Muscle layer of colon (tissue), 2 donors: ENCODE measurements around the gene SNCA.

Experiments used
- H3K27ac ChIP-seq: one replicate; pipeline ENCODE4 v1.7.0; 2013; ENCODE audit warnings: low read depth, mild to moderate bottlenecking, low read length, moderate library complexity
- H3K27me3 ChIP-seq, 2 donors: one replicate each; pipeline ENCODE4 v1.7.0; 2013; ENCODE audit warnings: low read length in 2 of 2, mild to moderate bottlenecking in 2 of 2; ENCODE audit not compliant: insufficient read depth in 2 of 2, control insufficient read depth in 1 of 2
- H3K36me3 ChIP-seq: one replicate; pipeline ENCODE4 v1.7.0; 2013; ENCODE audit warnings: mild to moderate bottlenecking, low read length; ENCODE audit not compliant: insufficient read depth
- H3K4me1 ChIP-seq: one replicate; pipeline ENCODE4 v1.7.0; 2013; ENCODE audit warnings: mild to moderate bottlenecking, low read length; ENCODE audit not compliant: insufficient read depth
- H3K4me3 ChIP-seq, 2 donors: one replicate each; pipeline ENCODE4 v1.7.0; 2013; ENCODE audit warnings: low read length in 2 of 2, low read depth in 1 of 2, mild to moderate bottlenecking in 1 of 2, moderate library complexity in 1 of 2
- H3K9ac ChIP-seq: one replicate; pipeline ENCODE4 v1.7.0; 2013; ENCODE audit warnings: low read length
- H3K9me3 ChIP-seq: one replicate; pipeline ENCODE4 v1.7.0; 2013; ENCODE audit warnings: mild to moderate bottlenecking, low read length
- donor health status: abdominal sarcoma.
- donor health status: Adenocarcinoma of cecum.

The SNCA gene

DNA sequence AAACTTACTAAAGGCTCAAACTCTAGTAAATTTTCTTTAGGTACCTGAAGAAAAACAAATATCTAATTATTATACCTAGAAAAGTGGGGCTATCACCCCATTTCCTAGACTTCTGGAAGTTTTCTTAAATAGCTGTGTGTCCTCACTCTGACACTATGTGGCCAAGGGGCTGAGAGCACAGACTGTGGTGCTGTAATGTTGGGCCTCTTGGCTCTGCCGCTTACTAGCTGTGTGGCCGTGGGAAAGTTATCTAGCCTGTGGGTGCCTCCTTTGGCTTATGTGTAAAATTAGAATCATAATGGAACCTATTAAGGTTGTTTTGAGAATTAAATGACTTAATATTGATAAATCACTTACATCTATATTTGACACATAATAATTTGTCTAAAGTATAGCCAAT is 114.4 kb downstream of the SNCA start:
- no peak overlapping the region for H3K27ac ChIP-seq
- no peaks in the 10 kb centered on the region for H3K9me3 ChIP-seq
- no peak overlapping the region for H3K4me3 ChIP-seq
- H3K27me3 ChIP-seq, result no peaks in the 10 kb centered on the region
- H3K36me3 ChIP-seq, result no peaks in the 10 kb centered on the region
- no peaks in the 10 kb centered on the region for H3K4me1 ChIP-seq
- H3K9ac ChIP-seq, result no peak overlapping the region

DNA sequence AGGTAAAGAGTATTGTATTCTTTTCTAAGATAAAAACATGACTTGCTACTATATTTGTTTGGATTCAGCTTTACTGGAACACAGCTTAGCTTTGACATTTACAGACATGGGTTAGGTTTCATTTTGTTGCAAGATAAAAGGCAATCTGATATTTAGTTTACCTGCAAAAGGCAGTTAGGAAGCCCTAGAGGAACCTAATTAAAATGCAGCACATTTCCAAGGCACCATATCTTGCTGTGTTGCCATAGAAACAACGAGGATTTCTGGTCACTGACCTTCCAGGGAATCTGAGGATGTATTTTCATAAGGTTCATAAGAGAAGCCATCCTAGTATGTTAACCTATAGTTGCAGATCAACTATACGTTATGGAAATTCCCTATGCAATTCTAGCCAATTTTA is 116.0 kb downstream of the SNCA start:
- no peaks in the 10 kb centered on the region for H3K9me3 ChIP-seq

DNA sequence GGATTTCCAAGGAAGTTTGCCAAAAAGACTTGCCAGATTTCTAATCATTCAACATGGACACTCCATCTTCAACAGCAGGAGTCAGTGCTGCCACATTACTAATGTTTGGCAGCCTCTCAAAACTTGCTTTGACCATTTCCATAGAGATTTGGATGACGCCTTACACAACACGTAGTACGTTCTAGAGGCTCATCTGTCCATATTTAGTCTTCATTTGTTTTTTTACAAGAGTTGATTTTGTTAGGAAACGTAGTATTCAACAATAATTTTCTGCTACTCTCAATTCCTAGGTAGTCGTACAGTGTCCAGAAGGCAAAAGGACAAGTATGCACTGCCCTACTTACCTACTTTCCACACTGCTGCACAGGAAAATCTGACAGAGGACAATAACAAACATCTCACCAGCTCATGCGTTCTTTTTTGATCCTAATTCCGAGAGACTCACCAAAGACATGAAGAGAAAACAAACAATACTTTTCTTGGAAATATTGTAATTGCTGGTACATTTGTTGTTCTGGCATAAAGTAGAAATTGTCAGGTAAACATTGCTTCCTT is 117.3 kb downstream of the SNCA start:
- H3K9ac ChIP-seq, result no peak overlapping the region
- H3K4me3 ChIP-seq, result no peak overlapping the region
- no peaks in the 10 kb centered on the region for H3K36me3 ChIP-seq
- no peaks in the 10 kb centered on the region for H3K9me3 ChIP-seq
- H3K27ac ChIP-seq, result no peak overlapping the region
- H3K27me3 ChIP-seq, result no peaks in the 10 kb centered on the region
- no peaks in the 10 kb centered on the region for H3K4me1 ChIP-seq

More for the DNA sequence above, 116.0 kb downstream of the SNCA start:
- Histone ChIP-seq H3K4me1 (no peaks in the 10 kb centered on the region), H3K9ac (no peak overlapping the region), H3K36me3 (no peaks in the 10 kb centered on the region), H3K27ac (no peak overlapping the region), H3K27me3 (no peaks in the 10 kb centered on the region), H3K4me3 (no peak overlapping the region)

DNA sequence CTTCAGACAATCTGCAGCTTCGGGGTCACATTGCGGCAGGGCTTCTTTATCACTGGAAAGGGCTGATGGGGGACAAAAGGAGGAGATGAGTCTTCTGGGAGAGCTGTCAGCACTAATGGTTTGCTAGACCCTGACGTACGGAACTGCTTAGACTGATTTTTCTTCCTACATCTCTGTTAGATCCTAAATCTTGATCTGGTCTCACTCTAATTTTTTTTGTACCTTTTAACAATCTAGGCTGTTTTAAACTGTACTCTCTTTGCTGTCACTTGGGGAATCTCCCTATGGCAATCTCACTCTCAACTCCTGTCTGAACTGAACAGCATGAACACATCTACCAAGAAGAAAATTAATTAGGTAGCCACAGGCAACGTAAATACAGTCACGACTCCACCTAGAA is 120.1 kb downstream of the SNCA start:
- H3K4me1 ChIP-seq, result no peaks in the 10 kb centered on the region
- no peaks in the 10 kb centered on the region for H3K9me3 ChIP-seq
- no peaks in the 10 kb centered on the region for H3K27me3 ChIP-seq
- no peak overlapping the region for H3K27ac ChIP-seq
- H3K9ac ChIP-seq, result no peak overlapping the region
- H3K36me3 ChIP-seq, result no peaks in the 10 kb centered on the region
- H3K4me3 ChIP-seq, result no peak overlapping the region

DNA sequence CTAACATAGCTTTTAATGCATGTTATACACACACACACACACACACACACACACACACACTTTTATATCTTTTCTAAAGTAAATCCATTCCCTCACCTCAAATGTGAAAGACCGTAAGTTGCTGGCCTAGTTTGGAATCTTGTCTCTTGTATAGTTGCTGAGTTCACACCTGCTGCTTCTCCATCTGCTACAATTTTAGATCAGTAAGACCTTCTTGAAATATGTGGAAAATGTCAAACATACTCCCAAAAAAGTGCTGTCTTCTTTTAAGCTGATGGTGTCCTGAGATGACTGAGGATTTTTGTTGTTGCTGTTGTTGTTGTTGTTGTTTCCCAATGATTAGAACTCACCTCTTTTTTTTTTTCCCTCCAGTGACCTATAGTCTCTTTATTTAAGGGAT is 121.3 kb downstream of the SNCA start:
- H3K9me3 ChIP-seq, result no peaks in the 10 kb centered on the region
- no peaks in the 10 kb centered on the region for H3K4me1 ChIP-seq
- no peaks in the 10 kb centered on the region for H3K27me3 ChIP-seq
- no peaks in the 10 kb centered on the region for H3K36me3 ChIP-seq
- H3K4me3 ChIP-seq, result no peak overlapping the region
- H3K27ac ChIP-seq, result no peak overlapping the region
- H3K9ac ChIP-seq, result no peak overlapping the region

DNA sequence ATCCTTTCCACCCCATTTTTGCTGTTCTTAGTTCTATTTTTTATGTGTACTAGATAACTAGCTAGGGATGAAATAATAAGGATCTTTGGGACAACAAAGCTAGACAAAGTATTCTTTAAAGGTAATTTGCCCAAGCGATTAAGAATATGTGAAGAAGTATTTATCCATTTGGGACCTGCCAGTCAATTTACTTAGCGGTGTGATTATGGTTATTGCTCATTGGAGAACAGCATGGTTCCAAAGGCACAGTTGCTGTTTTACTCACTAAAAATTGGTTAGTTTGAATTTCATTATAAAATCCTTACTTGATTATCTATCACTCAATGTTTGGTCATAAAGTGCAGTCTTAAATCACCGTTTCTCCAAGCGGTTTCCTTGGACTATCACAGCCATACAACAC is 124.1 kb downstream of the SNCA start:
- no peak overlapping the region for H3K27ac ChIP-seq
- H3K9ac ChIP-seq, result no peak overlapping the region
- no peaks in the 10 kb centered on the region for H3K27me3 ChIP-seq
- H3K4me3 ChIP-seq, result no peak overlapping the region
- H3K36me3 ChIP-seq, result no peaks in the 10 kb centered on the region
- H3K9me3 ChIP-seq, result no peaks in the 10 kb centered on the region
- H3K4me1 ChIP-seq, result peaks cover 5% of the 10 kb centered on the region

DNA sequence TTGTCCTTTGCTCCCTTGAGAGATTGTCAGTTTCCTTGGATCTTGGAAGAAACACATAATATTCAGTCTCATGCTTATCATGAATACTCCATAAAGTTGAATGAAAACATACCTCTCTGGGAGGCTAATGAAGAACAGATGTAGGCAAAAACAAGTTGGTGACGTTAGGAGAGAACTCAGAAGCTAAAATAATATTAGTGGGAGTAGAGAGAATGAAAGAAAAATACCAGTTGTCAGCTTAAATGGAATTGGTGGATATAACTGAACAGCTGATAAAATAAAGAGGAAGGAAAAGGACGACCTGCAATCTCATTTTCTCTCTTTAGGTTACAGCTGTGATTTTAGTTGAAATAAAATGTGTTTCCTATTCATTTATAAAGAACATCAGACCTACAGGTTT is 124.8 kb downstream of the SNCA start:
- no peaks in the 10 kb centered on the region for H3K9me3 ChIP-seq
- H3K4me1 ChIP-seq, result peaks cover 5% of the 10 kb centered on the region
- H3K4me3 ChIP-seq, result no peak overlapping the region

DNA sequence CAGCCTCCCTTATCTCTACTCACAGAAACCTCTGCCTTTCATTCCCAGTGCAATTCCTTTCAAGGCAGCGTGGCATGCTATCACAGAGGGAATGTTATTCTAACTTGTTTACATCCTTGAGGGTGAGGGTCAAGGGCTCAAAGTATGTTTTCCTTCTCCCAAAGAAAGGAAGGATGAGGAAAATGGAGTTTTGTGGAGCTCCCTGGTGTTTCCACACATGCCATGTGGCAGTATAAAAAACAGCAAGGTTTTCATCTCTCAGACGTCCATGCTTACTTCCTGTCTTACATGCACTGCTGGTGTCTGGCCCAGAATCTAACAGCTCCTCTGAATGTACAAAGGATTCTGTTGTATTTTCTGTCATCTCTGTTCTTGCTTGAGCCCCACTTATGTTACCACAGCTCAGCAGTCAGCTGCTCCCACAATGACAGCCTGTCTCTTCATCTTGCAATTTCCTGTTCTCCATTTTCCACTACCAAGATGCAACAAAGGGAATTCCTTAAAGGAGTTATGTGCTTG is 128.0 kb downstream of the SNCA start:
- Histone ChIP-seq H3K9me3 (no peaks in the 10 kb centered on the region), H3K27ac (no peak overlapping the region), H3K27me3 (no peaks in the 10 kb centered on the region), H3K4me3 (no peak overlapping the region), H3K4me1 (peaks cover 5% of the 10 kb centered on the region), H3K36me3 (no peaks in the 10 kb centered on the region), H3K9ac (no peak overlapping the region)

More for the DNA sequence above, 124.8 kb downstream of the SNCA start:
- Histone ChIP-seq H3K27me3 (no peaks in the 10 kb centered on the region), H3K36me3 (no peaks in the 10 kb centered on the region), H3K9ac (no peak overlapping the region), H3K27ac (no peak overlapping the region)

DNA sequence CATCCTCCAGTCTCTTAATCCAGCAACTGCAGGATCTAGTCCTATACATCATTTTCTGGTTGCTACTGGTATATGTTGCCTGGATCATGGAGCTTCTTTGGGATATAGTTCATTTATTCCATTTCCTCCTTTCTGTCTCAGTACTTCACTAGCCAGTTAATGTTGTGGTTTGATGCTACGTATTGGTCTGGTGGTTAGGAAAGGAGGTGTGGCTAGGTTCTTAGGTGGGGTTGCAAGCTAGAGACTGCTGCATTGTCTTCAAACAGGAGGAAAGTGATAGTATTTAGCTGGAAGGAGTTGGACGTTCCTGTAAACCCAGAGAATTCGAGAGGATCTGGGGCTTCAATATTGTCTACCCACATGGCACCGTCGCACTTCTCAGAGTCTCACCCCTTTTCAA is 129.5 kb downstream of the SNCA start:
- Histone ChIP-seq H3K9me3 (no peaks in the 10 kb centered on the region), H3K27me3 (no peaks in the 10 kb centered on the region), H3K4me1 (peaks cover 5% of the 10 kb centered on the region), H3K9ac (no peak overlapping the region), H3K4me3 (no peak overlapping the region), H3K36me3 (no peaks in the 10 kb centered on the region), H3K27ac (no peak overlapping the region)

DNA sequence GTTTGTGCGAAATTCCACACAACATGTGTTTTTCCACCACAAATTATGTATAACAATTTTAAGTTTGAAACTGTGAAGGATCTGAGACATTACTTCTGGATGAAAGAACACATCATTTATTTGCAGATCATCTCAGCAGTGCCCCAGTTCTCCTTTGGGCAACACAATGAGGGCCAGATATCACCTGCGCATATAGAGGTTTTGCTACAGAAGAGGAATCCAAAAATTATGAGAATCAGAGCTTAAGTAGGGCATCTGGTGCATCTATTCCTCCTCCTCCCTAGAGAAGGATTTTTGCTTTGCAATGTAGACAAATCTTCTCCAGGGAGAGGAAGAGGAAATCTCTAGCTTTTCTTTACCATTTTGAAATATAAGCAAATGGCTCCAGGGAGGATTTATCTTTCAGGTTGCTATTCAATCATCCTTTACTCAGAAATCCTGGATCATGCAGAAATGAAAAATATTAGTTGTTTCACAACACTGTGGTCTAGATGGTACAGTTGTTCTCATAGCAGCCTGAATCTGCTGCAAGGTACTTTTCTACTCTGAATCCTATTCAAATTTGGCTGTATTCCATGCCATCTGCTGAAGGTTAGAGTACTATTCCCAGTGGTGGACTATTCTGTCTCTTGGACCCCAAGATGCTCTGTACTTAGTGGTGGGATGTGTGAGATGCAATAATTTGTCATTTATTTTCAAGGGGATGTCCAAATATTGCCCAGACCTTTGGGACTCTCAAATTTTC is 132.1 kb downstream of the SNCA start:
- no peaks in the 10 kb centered on the region for H3K36me3 ChIP-seq
- H3K9ac ChIP-seq, result no peak overlapping the region
- no peak overlapping the region for H3K27ac ChIP-seq
- no peaks in the 10 kb centered on the region for H3K27me3 ChIP-seq
- no peak overlapping the region for H3K4me3 ChIP-seq
- H3K9me3 ChIP-seq, result no peaks in the 10 kb centered on the region
- H3K4me1 ChIP-seq, result peaks cover 5% of the 10 kb centered on the region

DNA sequence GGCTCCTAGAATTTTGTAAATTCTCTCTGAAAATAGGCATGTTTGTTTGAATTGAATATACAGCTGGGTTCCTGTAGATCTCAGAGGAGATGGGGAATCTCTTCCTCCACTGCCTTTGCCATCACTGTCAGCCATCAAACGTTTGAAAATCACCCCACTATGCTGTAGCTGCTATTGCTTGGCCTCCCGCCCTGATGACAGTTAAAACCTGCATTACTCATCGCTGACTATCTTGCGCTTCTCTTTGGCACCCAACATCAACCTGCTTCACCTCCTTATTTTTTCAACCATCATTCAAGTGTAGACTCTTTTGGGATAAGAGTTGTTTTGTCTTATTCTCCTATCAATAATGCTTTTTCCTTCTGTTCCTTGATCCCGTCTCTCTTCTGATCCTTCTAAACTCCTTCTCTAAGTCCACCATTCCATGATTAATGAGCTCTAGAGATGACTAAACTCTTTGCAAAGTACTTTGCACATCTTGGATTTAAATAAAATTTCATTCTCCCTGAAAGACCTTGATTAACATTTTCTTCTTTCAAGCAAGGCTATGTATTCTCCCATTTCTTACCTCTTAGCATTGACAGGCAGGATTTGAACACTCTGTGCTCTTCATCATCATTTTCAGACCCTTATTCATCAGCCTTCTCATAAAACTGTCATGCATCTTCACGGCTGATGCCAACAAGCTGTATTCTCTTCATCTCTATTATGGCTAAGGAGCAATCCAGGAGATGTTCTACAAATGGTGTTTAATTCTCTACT is 133.0 kb downstream of the SNCA start:
- no peaks in the 10 kb centered on the region for H3K9me3 ChIP-seq
- no peaks in the 10 kb centered on the region for H3K36me3 ChIP-seq
- H3K27me3 ChIP-seq, result no peaks in the 10 kb centered on the region
- no peak overlapping the region for H3K9ac ChIP-seq
- H3K27ac ChIP-seq, result no peak overlapping the region
- no peak overlapping the region for H3K4me3 ChIP-seq
- peaks cover 5% of the 10 kb centered on the region for H3K4me1 ChIP-seq
